UCSD-AML1 (cell line): ENCODE results near the gene IFT27.

Experiments used
- DNase-seq: peaks from one replicate; lab custom pipeline; 2025; ENCODE audit not compliant: unreplicated experiment; lab: John Stamatoyannopoulos, UW

Gene IFT27

GRCh38 chr22:36727927-36728488 lies 47.9 kb downstream of the IFT27 start:
- DNase-seq: no peak

GRCh38 chr22:36727110-36727509 lies 48.8 kb downstream of the IFT27 start:
- DNase-seq: no peak

DNA sequence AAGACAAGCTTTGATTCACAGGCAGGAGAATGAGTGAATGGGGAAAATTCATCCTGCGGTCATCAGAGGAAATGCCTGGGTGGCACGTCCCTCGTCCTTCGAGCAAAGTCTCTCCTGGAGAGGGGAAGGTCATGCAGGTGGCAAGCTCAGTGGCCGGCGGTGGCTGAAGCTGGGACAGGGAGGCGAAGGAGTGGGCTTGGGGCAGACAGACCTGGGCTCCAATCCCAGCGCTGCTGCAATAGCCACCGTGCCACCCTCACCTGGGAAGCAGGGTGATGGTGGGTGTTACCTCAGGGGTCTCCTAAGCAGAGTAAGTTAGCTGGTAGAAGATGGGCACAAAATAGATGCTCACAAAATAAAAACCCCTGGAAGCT lies 49.9 kb downstream of the IFT27 start:
- no peak for DNase-seq

GRCh38 chr22:36725366-36726006 lies 50.4 kb downstream of the IFT27 start:
- no peak for DNase-seq

DNA sequence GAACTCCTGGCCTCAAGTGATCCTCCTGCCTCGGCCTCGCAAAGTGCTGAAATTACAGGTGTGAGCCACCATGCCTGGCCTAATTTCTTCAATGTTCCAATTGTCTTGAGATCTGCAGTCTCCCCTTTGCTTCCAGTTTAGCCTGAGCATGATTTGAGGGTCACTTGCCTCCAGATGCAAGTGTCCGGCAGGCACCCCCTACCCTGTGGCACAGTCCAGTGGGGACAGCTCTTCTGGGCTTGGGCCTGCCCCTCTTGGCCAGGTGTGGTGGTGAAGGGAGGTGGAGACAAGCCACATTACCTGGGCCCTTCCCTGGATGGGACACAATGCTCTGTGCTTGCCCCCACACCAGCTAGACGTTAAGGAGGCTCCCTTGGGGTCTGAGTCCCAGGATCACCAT lies 51.1 kb downstream of the IFT27 start:
- DNase-seq: no peak

DNA sequence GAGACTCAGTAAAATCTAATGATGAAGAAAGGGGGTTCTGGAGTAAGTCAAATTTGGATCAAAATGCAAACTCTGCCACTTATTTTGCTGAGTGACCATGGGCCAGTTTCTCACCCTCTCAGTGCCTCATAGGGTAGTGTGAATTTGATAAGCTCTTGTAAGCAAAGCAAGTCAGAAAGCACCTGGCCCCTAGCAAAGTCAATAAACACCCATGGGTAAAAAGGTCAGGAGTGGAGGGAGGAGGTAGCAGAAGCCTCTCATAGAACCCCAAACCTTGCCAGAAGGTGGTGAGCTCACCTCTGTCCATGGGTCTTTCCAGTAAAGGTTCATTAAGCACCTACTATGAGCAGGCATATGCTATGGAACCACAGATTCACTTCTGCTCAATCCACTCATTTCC lies 53.9 kb downstream of the IFT27 start:
- DNase-seq: no peak

DNA sequence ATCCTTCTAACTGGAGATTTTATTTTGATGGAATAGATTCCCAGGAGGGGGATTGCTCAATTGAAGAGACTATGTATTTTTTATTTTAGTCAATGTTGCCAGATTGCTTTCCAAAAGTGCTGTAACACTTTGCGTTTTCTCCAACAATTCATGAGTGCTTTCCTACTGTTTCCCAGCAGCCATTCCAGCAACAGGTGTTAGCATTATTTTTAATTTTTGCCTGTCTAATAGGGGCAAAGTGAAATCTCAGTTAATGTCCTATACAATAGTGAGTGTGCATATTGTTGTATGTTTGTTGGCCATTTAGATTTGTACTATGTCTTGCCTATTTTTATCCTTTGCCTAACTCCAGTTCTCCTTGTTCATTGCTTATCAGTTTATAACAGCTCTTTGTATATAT lies 60.3 kb downstream of the IFT27 start:
- no peak for DNase-seq

- DNase-seq: no peak
These were observed 61.8 kb downstream of the IFT27 start for GRCh38 chr22:36714110-36714509.

DNA sequence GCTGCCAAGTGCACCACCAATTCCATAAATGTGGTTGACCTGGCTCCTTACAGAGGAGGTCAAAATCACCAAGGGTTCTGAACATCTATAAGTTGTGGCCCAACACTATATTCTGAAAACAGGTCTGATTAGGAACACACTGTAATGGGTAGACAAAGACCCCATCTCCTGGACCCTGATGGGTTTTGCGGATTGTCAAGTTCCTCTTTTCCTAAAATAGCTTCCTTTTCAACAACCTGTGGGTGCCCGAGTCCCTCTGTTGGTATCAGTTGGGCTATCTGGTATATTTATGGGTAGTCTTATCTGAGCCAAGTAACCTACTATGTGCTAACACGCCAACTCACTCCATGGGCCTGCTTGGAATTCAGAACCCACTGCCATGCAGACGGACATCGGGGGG lies 62.5 kb downstream of the IFT27 start:
- no peak for DNase-seq
